Measurements from ENCODE around the gene MUC22. TPM values are rescaled to one million over a fixed set of nuclear protein-coding genes. Genes with fewer than 3 reads are reported as not detected.

The MUC22 gene
- total and polyA plus RNA-seq, 2 of the 4 experiments (the other 2 are of a cell fraction) = 0.02 TPM; not detected in 1

DNA sequence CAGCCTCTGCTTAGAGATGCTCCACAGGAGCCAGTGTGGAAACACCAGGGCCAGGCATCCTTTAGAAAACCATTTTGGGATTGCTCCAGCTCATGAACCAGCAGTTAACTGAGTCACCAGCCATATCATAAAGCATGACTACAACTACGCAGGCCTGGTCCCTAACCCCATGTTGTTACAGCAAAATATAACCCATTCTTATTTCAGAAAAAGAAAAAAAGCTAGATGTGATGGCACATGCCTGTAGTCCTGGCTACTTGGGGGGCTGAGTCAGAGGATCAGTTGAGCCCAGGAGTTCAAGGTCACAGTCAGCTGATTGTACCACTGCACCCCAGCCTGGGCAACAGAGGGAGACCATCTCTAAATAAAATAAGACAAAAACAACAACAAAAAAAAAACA is 65.3 kb downstream of the MUC22 start:
- no peak overlapping the region for H3K27ac ChIP-seq (ENCODE audit: insufficient read depth, low read length)
- in situ Hi-C loops (cut with MboI; ENCODE audit: low sequenced_read_pairs) (loop anchor here (5.0 to 25.0 kb wide), 4 partner anchors 158 to 588 kb away; partner anchors contain the start of genes FLOT1, HLA-E and IER3), intact Hi-C loops (cut with micrococcal nuclease) (no loop called here), dilution Hi-C loops (cut with HindIII; ENCODE audit: low sequenced_read_pairs, unreplicated experiment) (no loop called here)
- H2BK120ac ChIP-seq (ENCODE audit: low read depth, low read length) = no peak overlapping the region
- peaks cover 4% of the 10 kb centered on the region; the same call in 1 of the 2 replicates for H3K9me1 ChIP-seq (ENCODE audit: insufficient read depth, low read length)
- no peak overlapping the region for H3K56ac ChIP-seq (ENCODE audit: extremely low read depth, insufficient read depth, low read length)
- ATAC-seq (ENCODE audit: low read depth) = peak; percentile 9; the same call in 1 of the 2 replicates
- no peak overlapping the region for H3K9ac ChIP-seq (ENCODE audit: low read depth, low read length)
- H4K5ac ChIP-seq (ENCODE audit: low read depth, low read length) = no peak overlapping the region
- BruUV-seq (replicated peaks) = no TSS peak
- H3K4me3 ChIP-seq (ENCODE audit: insufficient read depth, low read depth, low read length) = no peak overlapping the region
- H4K91ac ChIP-seq (ENCODE audit: insufficient read depth, low read depth, low read length) = no peak overlapping the region
- no peaks in the 10 kb centered on the region for H3K36me3 ChIP-seq (ENCODE audit: control insufficient read depth, insufficient read depth, low read length)
- ChIA-PET POLR2A (ENCODE audit: unreplicated experiment) (interaction anchor here (0.6 kb wide), 1 partner anchor 151 kb away, joined by 3 read pairs; no protein-coding TSS in a partner anchor), CTCF (interaction anchor here (0.7 kb wide), 1 partner anchor 160 kb away, joined by 5 read pairs; no protein-coding TSS in a partner anchor)
- H2BK20ac ChIP-seq (ENCODE audit: low read depth, low read length) = no peak overlapping the region
- no peak overlapping the region; the same call in 1 of the 2 replicates for H3K14ac ChIP-seq (replicated peaks; ENCODE audit: low read depth, low read length)
- H3K27me3 ChIP-seq (ENCODE audit: control insufficient read depth, insufficient read depth, low read length) = no peaks in the 10 kb centered on the region
- H3K18ac ChIP-seq (ENCODE audit: low read depth, low read length) = no peak overlapping the region
- H3K79me1 ChIP-seq (ENCODE audit: low read depth in 1 of 2, low read length in 2 of 2) = no peaks in the 10 kb centered on the region
- no peak overlapping the region for H4K8ac ChIP-seq (ENCODE audit: low read depth in 2 of 2, low read length in 2 of 2)
- H2AFZ ChIP-seq (replicated peaks; ENCODE audit: low read length, poor library complexity) = peak overlapping the region; percentile 29
- H2AK5ac ChIP-seq (ENCODE audit: low read depth, low read length) = no peak overlapping the region
- H3K9me3 ChIP-seq (ENCODE audit: control insufficient read depth, insufficient read depth, low read length) = no peaks in the 10 kb centered on the region
- DNase-seq = peak; percentile 90
- H2BK5ac ChIP-seq (ENCODE audit: low read depth, low read length, poor library complexity, severe bottlenecking) = peak overlapping the region; percentile 18
- H3K23ac ChIP-seq (ENCODE audit: low read depth, low read length) = no peak overlapping the region
- no peak overlapping the region for H2BK15ac ChIP-seq (ENCODE audit: low read depth, low read length)
- peaks cover 6% of the 10 kb centered on the region for H3K4me1 ChIP-seq (ENCODE audit: control insufficient read depth, insufficient read depth, low read length)
- H3K4ac ChIP-seq (ENCODE audit: low read depth, low read length) = no peak overlapping the region
- no CpG with 5 or more reads among the region's 1 CpG for WGBS, 2 experiments (ENCODE audit: extremely low coverage in 2 of 2, insufficient read length in 1 of 2)
- no peak overlapping the region for H3K4me2 ChIP-seq (ENCODE audit: low read depth, low read length)
- H2AK9ac ChIP-seq (replicated peaks; ENCODE audit: low read depth, low read length, poor library complexity) = peak overlapping the region; percentile 11
- H4K20me1 ChIP-seq (ENCODE audit: insufficient read depth, low read length) = no peaks in the 10 kb centered on the region
- no peak for TF ChIP-seq RFX5 (IDR thresholded peaks at IDR 0.05; ENCODE audit: low read depth, low read length)
- no peak for TF ChIP-seq MAZ (IDR thresholded peaks at IDR 0.05; ENCODE audit: borderline replicate concordance, low read depth, low read length)
- TF ChIP-seq MXI1 (IDR thresholded peaks at IDR 0.05; ENCODE audit: borderline replicate concordance, low read depth, low read length) = no peak
- TF ChIP-seq BHLHE40 (IDR thresholded peaks at IDR 0.05; ENCODE audit: low read depth, low read length) = peak; percentile 64; the same call in 1 of the 2 replicates
- no peak for TF ChIP-seq ELK1 (IDR thresholded peaks at IDR 0.05; ENCODE audit: borderline replicate concordance, low read depth, low read length)
- peak; percentile 38; the same call in 1 of the 2 replicates for TF ChIP-seq CEBPB (IDR thresholded peaks at IDR 0.05; ENCODE audit: low read depth, low read length)
- TF ChIP-seq CTCF (conservative IDR thresholded peaks at IDR 0.05; ENCODE audit: low read depth, low read length) = no peak
- no peak for TF ChIP-seq NFE2L2 (IDR thresholded peaks at IDR 0.05; ENCODE audit: low read depth, low read length)
- no peak for TF ChIP-seq RAD21 (IDR thresholded peaks at IDR 0.05; ENCODE audit: low read length)
- no peak for TF ChIP-seq MAFK (IDR thresholded peaks at IDR 0.05; ENCODE audit: low read depth, low read length)
- no peak for TF ChIP-seq POLR2A (IDR thresholded peaks at IDR 0.05; ENCODE audit: low read depth, low read length)
- TF ChIP-seq SMC3 (IDR thresholded peaks at IDR 0.05; ENCODE audit: low read depth, low read length) = no peak
- TF ChIP-seq CHD1 (IDR thresholded peaks at IDR 0.05; ENCODE audit: low read depth, low read length) = no peak
- peak; percentile 18 for TF ChIP-seq RCOR1 (IDR thresholded peaks at IDR 0.05; ENCODE audit: insufficient replicate concordance, low read length)
- peak; percentile 25; the same call in 1 of the 2 replicates for TF ChIP-seq FOS (IDR thresholded peaks at IDR 0.05; ENCODE audit: low read depth, low read length)

Data from IMR-90 (cell line).